Activated effector memory CD4-positive, alpha-beta T cell treated with Interleukin-2 at 50 U/mL for 16 hours (primary cell): ENCODE data around the gene EFEMP1.

ENCODE experiments used
- DNase-seq: peaks from one replicate; pipeline ENCODE4 v3.0.0-alpha.2; 2020

EFEMP1 gene

GRCh38 chr2:55923091-55923981, at the start of gene EFEMP1:
TSS of gene EFEMP1 (minus strand) at chr2:55923782. CDS start at chr2:55922440, 1,342 bp downstream.
- no peak for DNase-seq

- DNase-seq = no peak
These were observed 46.9 kb upstream of the EFEMP1 start for GRCh38 chr2:55970500-55970899.

DNA sequence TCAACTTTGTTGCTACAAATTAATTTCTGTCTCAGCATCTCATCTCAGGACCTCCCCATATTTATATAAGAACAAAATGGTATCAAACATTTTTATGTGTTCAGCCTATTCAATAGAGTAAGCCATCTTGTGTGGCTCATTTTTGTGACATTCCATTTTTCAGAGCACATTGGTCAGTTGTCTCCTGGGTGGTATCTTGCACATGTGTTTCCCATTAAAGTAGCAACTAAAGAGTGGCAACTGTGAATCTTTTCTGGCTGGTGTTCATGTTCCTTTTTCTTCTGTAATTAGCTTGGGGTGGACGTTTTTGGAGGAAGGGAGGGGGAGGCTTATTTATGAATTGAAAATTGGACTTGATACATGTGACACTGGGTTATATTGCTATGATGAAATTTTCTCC, 45.4 kb upstream of the EFEMP1 start:
- DNase-seq = no peak

- no peak for DNase-seq
These were observed 43.0 kb upstream of the EFEMP1 start for GRCh38 chr2:55966401-55967118.

GRCh38 chr2:55965966-55966365, 42.4 kb upstream of the EFEMP1 start:
- no peak for DNase-seq

GRCh38 chr2:55965276-55965675, 41.7 kb upstream of the EFEMP1 start:
- DNase-seq = no peak

GRCh38 chr2:55962915-55963314, 39.3 kb upstream of the EFEMP1 start:
- no peak for DNase-seq

DNA sequence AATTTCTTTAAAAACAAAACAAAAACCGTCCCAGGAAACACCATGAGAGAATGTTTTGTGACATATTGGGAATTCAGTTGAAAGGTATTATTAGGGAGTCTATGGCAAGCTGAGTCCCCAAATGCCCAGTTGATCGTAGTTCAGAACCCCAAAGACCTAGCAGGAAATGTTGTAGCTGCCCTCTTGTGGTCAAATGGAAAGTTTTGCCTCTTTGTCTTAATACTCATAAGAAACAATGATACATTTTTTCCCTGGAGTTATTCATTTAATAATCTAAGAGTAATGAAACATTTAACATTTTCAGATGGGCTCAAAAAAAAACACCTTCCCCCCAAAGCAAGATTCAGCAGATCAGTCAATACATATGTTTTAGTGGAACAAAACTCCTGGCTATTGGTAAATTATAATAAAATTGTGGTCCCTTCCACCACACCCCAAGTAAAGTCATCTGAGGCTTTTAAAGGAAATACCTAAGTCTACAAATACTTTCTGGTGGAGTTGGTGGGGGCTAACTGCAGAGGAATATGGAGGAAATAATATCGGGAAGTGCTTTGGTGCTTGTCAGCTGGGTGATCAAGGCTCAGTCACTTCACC, 37.8 kb upstream of the EFEMP1 start:
- DNase-seq = no peak

DNA sequence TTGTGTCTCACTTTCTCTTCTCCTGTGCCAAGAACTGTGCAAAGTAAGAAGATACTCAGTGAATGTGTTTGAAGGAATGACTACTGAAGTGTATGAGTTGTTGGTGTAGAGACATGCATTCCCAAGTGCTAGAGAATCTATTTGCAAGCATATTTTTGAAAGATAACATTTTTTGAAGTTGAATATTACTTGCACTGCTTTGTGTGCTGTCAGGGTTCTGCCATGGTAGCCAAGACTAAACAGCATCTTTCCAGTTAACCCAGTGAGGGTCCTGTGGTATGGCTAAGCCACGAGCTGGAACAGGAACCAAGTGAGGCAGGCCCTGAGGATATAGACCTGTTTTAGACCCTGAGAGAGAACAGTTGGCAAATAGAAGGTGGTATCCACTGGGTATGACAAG, 35.2 kb upstream of the EFEMP1 start:
- DNase-seq = no peak

DNA sequence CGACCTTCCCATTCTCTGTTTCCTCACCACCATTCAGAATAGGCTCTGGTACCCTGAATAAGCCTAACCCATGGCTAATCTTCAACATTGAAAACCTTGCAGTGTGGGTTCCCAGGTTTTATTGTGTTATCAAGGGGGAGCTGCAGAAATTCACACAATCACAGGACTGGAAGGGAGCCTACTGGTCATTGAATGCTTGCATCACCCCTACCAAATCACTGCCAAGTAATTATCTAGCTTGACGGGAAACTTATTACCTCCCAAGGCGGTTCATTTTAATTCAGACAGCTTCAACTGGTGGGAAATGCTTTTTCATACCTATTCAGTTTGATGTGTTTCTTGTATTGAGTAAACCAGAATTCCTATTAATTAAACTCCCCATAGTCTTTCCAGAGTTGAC, 33.6 kb upstream of the EFEMP1 start:
- no peak for DNase-seq

DNA sequence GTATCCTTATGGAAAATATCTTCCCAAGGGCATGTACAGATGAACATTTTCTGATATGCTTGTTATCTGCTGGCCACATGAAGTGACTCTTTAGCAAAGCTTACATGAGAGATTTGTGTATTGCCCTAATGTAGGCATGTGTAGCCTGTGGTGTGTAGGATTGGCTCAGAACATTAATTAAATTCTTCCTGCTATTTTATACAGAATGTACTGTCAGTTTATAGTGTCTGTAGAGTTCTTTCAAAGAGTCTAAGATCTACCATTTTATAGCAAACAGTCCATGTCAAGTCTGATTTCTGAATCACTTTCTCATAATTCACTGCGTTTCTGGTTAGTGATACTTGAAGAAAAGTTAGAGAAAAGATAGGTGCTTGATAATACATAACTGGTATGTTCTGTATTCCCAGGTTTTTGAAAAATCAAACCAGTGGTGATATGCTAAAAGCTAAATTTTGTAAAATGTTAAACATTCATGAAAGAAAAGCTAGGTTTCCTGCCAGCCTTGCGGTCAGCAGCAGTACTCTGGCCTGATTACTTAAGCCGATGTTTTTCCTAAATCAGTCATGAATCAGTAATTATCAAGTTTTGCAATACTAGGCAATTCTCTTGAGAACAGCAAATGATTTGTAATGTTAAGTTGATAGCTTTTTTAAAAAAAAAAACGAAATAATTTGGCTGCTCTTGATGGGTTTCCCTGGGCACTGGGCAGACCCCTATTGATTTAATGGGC, 30.9 kb upstream of the EFEMP1 start:
- DNase-seq = no peak

DNA sequence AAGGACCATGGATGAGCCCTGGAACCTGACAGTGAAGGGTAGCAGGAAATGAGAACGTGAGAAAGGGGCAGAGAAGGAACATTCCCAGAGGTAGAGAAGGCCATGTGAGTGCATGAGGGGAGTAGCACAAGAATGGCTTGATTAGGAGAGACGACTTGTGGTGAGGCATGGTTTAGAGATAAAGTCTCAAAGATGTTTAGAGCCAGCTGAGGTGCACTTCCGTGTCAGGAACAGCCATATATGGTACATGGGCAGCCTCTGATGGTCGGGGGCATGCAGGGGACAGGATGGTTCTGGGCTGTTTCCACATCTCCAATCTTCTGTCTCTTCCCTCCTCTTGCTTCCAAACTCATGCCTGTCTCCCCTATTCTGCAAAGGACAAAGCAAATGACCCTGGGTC, 28.8 kb upstream of the EFEMP1 start:
- DNase-seq = no peak

DNA sequence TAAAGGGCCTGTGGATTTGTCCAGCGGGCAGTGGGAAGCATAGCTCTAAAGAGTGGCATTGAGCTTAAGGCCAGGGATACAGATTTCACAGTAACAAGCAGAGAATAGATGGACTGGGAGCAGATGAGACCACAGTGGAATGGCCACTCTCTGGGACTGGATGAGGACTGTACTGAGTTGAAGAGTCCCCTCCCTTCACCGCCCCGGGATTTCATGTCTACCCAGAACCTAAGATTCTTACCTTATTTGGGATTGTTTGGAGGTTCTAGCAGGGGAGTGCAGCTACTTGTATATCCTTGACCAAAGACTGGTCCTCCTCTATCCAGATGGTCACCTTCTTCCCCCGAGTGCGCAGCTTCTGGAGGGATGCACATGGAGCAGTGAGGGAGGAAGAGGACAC, 28.0 kb upstream of the EFEMP1 start:
- DNase-seq = no peak

GRCh38 chr2:55949613-55950012, 26.0 kb upstream of the EFEMP1 start:
- no peak for DNase-seq

GRCh38 chr2:55949211-55949610, 25.6 kb upstream of the EFEMP1 start:
- no peak for DNase-seq

GRCh38 chr2:55948176-55948923, 24.8 kb upstream of the EFEMP1 start:
- DNase-seq = no peak

- DNase-seq = no peak
These were observed 24.2 kb upstream of the EFEMP1 start for GRCh38 chr2:55947752-55948151.

DNA sequence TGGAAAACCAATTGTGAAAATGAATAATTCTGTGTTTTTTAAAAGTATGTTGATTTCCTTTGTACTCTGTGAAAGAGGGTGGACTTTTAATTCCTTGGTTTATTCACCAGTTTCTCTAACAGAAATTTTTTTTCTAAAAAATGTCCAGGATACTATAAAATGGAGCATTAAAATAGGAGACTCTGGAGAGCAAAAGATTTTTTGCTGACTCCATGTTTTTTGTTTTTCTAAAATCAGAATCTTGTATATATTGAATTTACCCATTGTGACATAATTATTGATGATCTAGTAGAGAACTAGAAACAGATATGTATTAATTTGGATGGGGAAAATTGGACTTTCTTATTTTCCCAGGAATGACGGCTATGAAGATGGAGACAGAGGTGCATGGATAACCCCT, 23.2 kb upstream of the EFEMP1 start:
- DNase-seq = no peak

- DNase-seq = no peak
These were observed 19.9 kb upstream of the EFEMP1 start for GRCh38 chr2:55943466-55943865.

DNA sequence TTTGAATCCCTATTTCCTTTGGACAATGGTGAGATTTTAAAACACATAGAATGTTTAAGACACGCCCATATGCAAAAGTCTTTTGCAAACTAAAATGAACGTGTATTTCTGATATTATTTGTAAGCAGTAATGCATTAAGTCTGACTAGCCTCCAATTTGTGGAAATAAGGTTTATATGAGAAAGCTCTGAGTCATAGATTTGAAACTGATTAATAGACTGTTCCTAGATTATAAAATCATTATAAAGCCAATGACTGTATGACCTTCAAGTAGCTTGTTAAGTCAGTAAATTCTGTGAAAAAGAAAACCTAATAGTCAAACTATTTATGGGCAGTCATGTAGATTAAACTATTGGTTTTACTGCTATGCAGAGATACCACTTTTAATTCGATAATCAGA, 12.8 kb upstream of the EFEMP1 start:
- DNase-seq = no peak

DNA sequence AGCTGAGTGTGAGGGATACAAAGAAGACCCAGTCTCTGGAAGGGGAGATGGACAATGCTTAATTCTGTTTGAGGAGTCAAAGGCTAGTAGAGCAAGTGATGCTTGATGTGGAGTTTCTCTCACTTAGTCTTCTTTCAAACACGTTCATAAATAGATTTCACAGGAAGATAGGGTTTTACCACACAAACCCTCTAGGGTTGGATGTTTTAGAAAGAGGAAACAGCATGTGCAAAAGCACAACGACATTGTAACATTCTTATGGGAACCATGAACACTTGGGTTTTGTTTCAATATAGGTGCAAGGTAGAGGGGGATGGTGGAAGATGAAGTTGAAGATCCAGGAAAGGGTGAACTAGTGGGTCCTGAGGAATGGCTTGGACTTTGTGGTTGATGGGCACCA, 10.8 kb upstream of the EFEMP1 start:
- DNase-seq = no peak

DNA sequence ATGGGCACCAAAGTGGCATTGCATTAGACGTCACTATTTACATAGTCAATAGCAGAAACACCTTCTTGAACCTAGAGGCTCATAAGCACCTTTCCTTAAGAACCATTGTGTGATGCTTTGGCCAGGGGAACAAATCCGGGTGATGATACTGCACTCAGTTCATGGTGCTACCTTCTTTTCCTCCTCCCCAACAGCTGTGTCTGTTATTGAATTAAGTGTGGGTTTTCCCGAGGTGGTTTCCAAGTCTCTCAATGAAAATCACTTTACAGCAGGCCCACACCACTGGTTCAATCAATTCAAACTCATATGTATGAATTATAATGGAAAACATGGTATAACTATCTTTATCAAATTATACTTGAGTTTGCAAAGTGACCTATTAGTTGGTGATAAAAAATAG, 9.3 kb upstream of the EFEMP1 start:
- no peak for DNase-seq

- DNase-seq = no peak
These were observed 7.7 kb upstream of the EFEMP1 start for GRCh38 chr2:55931281-55931680.
